SK-N-SH treated with all-trans-retinoic acid at 6 μM for 48 hours (cell line): ENCODE results near the gene RBM6.
A peak's percentile ranks its signal among the peaks of the same experiment; 100 is the strongest.
"Not testable (repeated sequence)": the region's sequence is repeated elsewhere in the genome, so short reads cannot be mapped to it uniquely, and the experiment has no call there.

Experiments
- ATAC-seq: fragments of 200-7000 bp; cut with Tn5 transposase; 3 replicates; pipeline ENCODE4 v1.9.1; 2020; ENCODE audit warnings: mild to moderate bottlenecking, moderate library complexity
- ARNTL ChIP-seq: fragments of 450-650 bp; formaldehyde crosslinking; IDR thresholded peaks from 2 replicates; pipeline ENCODE4 v1.5.0; 2020; ENCODE audit warnings: low read depth, mild to moderate bottlenecking, moderate library complexity, borderline replicate concordance
- BACH2 ChIP-seq: fragments of 250-450 bp; sonication (Bioruptor Pico); IDR thresholded peaks from 2 replicates; pipeline ENCODE4 v1.9.0; 2021; ENCODE audit warnings: mild to moderate bottlenecking, borderline replicate concordance
- CREB5 ChIP-seq: fragments of 250-450 bp; sonication (Bioruptor Pico); IDR thresholded peaks from 2 replicates; pipeline ENCODE4 v1.5.1; 2020; ENCODE audit warnings: low read depth, mild to moderate bottlenecking, moderate library complexity
- CSDC2 ChIP-seq: fragments of 250-450 bp; sonication (Bioruptor Pico); IDR thresholded peaks from 2 replicates; pipeline ENCODE4 v1.5.0; 2020; ENCODE audit warnings: mild to moderate bottlenecking, moderate library complexity
- CSRNP3 ChIP-seq: fragments of 250-450 bp; sonication (Bioruptor Pico); IDR thresholded peaks from 2 replicates; pipeline ENCODE4 v1.5.1; 2021; ENCODE audit warnings: mild to moderate bottlenecking, moderate library complexity
- ESRRG ChIP-seq: fragments of 250-450 bp; sonication (Bioruptor Pico); IDR thresholded peaks from 2 replicates; pipeline ENCODE4 v1.6.1; 2021; ENCODE audit warnings: mild to moderate bottlenecking
- GLIS3 ChIP-seq: fragments of 250-450 bp; sonication (Bioruptor Pico); IDR thresholded peaks from 2 replicates; pipeline ENCODE4 v1.5.0; 2020; ENCODE audit warnings: mild to moderate bottlenecking, moderate library complexity
- ISL1 ChIP-seq: fragments of 250-450 bp; sonication (Bioruptor Pico); IDR thresholded peaks from 2 replicates; pipeline ENCODE4 v2.1.2; 2022; ENCODE audit warnings: mild to moderate bottlenecking, moderate library complexity
- PATZ1 ChIP-seq: fragments of 250-450 bp; sonication (Bioruptor Pico); IDR thresholded peaks from 2 replicates; pipeline ENCODE4 v1.8.0; 2020; ENCODE audit warnings: mild to moderate bottlenecking, moderate library complexity, borderline replicate concordance
- POU6F1 ChIP-seq: fragments of 250-450 bp; sonication (Bioruptor Pico); IDR thresholded peaks from 2 replicates; pipeline ENCODE4 v1.8.0; 2021; ENCODE audit warnings: low read depth, mild to moderate bottlenecking, moderate library complexity, borderline replicate concordance
- PPARA ChIP-seq: fragments of 250-450 bp; sonication (Bioruptor Pico); IDR thresholded peaks from 2 replicates; pipeline ENCODE4 v1.5.0; 2020; ENCODE audit warnings: mild to moderate bottlenecking, borderline replicate concordance
- RARB ChIP-seq: fragments of 250-450 bp; sonication (Bioruptor Pico); IDR thresholded peaks from 2 replicates; pipeline ENCODE4 v1.8.0; 2021; ENCODE audit warnings: mild to moderate bottlenecking, moderate library complexity
- SNAI2 ChIP-seq: fragments of 250-450 bp; sonication (Bioruptor Pico); IDR thresholded peaks from 2 replicates; pipeline ENCODE4 v1.5.0; 2020; ENCODE audit warnings: mild to moderate bottlenecking, moderate library complexity
- TCF4 ChIP-seq: fragments of 250-450 bp; sonication (Bioruptor Pico); IDR thresholded peaks from 2 replicates; pipeline ENCODE4 v1.8.0; 2021; ENCODE audit warnings: mild to moderate bottlenecking, moderate library complexity, borderline replicate concordance
- TOX ChIP-seq: fragments of 250-450 bp; sonication (Bioruptor Pico); IDR thresholded peaks from 2 replicates; pipeline ENCODE4 v1.8.0; 2021; ENCODE audit warnings: mild to moderate bottlenecking, moderate library complexity, borderline replicate concordance
- TSHZ2 ChIP-seq: fragments of 250-450 bp; sonication (Bioruptor Pico); IDR thresholded peaks from 2 replicates; pipeline ENCODE4 v1.5.0; 2020; ENCODE audit warnings: mild to moderate bottlenecking, moderate library complexity
- ZC3H10 ChIP-seq: fragments of 250-450 bp; sonication (Bioruptor Pico); IDR thresholded peaks from 2 replicates; pipeline ENCODE4 v1.5.1; 2021; ENCODE audit warnings: mild to moderate bottlenecking, moderate library complexity
- ZFP3 ChIP-seq: fragments of 250-450 bp; sonication (Bioruptor Pico); IDR thresholded peaks from 2 replicates; pipeline ENCODE4 v1.5.0; 2020; ENCODE audit warnings: mild to moderate bottlenecking, moderate library complexity
- ZFP30 ChIP-seq: fragments of 450-650 bp; formaldehyde crosslinking; IDR thresholded peaks from 2 replicates; pipeline ENCODE4 v1.5.0; 2022; ENCODE audit warnings: mild to moderate bottlenecking, moderate library complexity
- ZNF565 ChIP-seq: fragments of 450-650 bp; formaldehyde crosslinking; conservative IDR thresholded peaks from 2 replicates; pipeline ENCODE4 v1.5.0; 2020; ENCODE audit warnings: low read depth, mild to moderate bottlenecking, moderate library complexity
- ZNF70 ChIP-seq: fragments of 450-650 bp; formaldehyde crosslinking; IDR thresholded peaks from 2 replicates; pipeline ENCODE4 v1.5.0; 2020; ENCODE audit warnings: mild to moderate bottlenecking, moderate library complexity
- ZNF8 ChIP-seq: fragments of 450-650 bp; formaldehyde crosslinking; IDR thresholded peaks from 2 replicates; pipeline ENCODE4 v1.5.0; 2020; ENCODE audit warnings: mild to moderate bottlenecking, moderate library complexity

The RBM6 gene

GRCh38 chr3:50008931-50009330, 69.0 kb downstream of the RBM6 start:
- TF ChIP-seq CREB5 (no peak), ZNF70 (CRISPR knock-in tag) (no peak), ZFP30 (no peak), CSDC2 (no peak), TOX (CRISPR knock-in tag) (no peak)
- TF ChIP-seq, all 23 proteins: peak for 0

GRCh38 chr3:50010959-50011358, 71.0 kb downstream of the RBM6 start:
- no peak for TF ChIP-seq ZFP30
- TF ChIP-seq ISL1 = no peak
- TF ChIP-seq CSRNP3 (CRISPR knock-in tag) = no peak
- no peak for TF ChIP-seq ZNF8 (CRISPR knock-in tag)
- TF ChIP-seq PPARA = no peak
- TF ChIP-seq RARB (CRISPR knock-in tag) = no peak
- TF ChIP-seq POU6F1 = no peak
- no peak for TF ChIP-seq ESRRG
- TF ChIP-seq CSDC2 = no peak
- no peak for TF ChIP-seq BACH2 (CRISPR knock-in tag)
- no peak for TF ChIP-seq GLIS3 (CRISPR knock-in tag)
- TF ChIP-seq TCF4 = no peak
- no peak for TF ChIP-seq ZFP3 (CRISPR knock-in tag)
- no peak for TF ChIP-seq TOX (CRISPR knock-in tag)
- no peak for TF ChIP-seq ZC3H10 (CRISPR knock-in tag)
- no peak for TF ChIP-seq SNAI2 (CRISPR knock-in tag)
- TF ChIP-seq, all 23 proteins: peak for 0
- peak; percentile 54; the same call in 1 of the 3 replicates for ATAC-seq

More at GRCh38 chr3:50008931-50009330, 69.0 kb downstream of the RBM6 start:
- peak; percentile 78 for ATAC-seq

GRCh38 chr3:50015918-50016317, 76.0 kb downstream of the RBM6 start:
- ATAC-seq = no peak
- TF ChIP-seq ZNF70 (CRISPR knock-in tag) = no peak
- TF ChIP-seq PATZ1 = no peak
- TF ChIP-seq ZC3H10 (CRISPR knock-in tag) = no peak
- no peak for TF ChIP-seq ZFP3 (CRISPR knock-in tag)
- no peak for TF ChIP-seq SNAI2 (CRISPR knock-in tag)
- no peak for TF ChIP-seq ISL1
- no peak for TF ChIP-seq TCF4
- no peak for TF ChIP-seq CSRNP3 (CRISPR knock-in tag)
- no peak for TF ChIP-seq TOX (CRISPR knock-in tag)
- TF ChIP-seq ZFP30 = no peak
- no peak for TF ChIP-seq ZNF8 (CRISPR knock-in tag)
- TF ChIP-seq ZNF565 (CRISPR knock-in tag) = no peak

- ATAC-seq = no peak
- TF ChIP-seq ISL1 = no peak
- TF ChIP-seq ZC3H10 (CRISPR knock-in tag) = no peak
- TF ChIP-seq ARNTL (CRISPR knock-in tag) = no peak
- no peak for TF ChIP-seq SNAI2 (CRISPR knock-in tag)
- TF ChIP-seq ZNF8 (CRISPR knock-in tag) = no peak
- TF ChIP-seq CREB5 = no peak
- TF ChIP-seq TSHZ2 = no peak
- no peak for TF ChIP-seq TOX (CRISPR knock-in tag)
- no peak for TF ChIP-seq ZFP3 (CRISPR knock-in tag)
Measured at GRCh38 chr3:50028346-50028745, 88.4 kb downstream of the RBM6 start.

- ATAC-seq = not testable (repeated sequence)
Measured at GRCh38 chr3:50031201-50031600, 91.3 kb downstream of the RBM6 start.
